ENCODE data around the gene KBTBD12. TPM values are rescaled to one million over a fixed set of nuclear protein-coding genes. Genes with fewer than 3 reads are reported as not detected.

Gene KBTBD12
- total and polyA plus RNA-seq, 2 donors (not counting 1 experiment from before 2014, with no cell fraction given): not detected

GRCh38 chr3:127990051-127990450, 75.0 kb downstream of the KBTBD12 start:
- Histone ChIP-seq H3K27me3 (ENCODE audit: control insufficient read depth, insufficient read depth, low read length) (no peaks in the 10 kb centered on the region), H3K4me3 (replicated peaks in 1 of 4; ENCODE audit: control extremely low read depth in 1 of 4, insufficient read depth in 1 of 4, low read depth in 3 of 4, low read length in 4 of 4) (no peak overlapping the region), H3K9ac (ENCODE audit: insufficient read depth, low read length) (no peak overlapping the region), H3K27ac (ENCODE audit: insufficient read depth, low read length) (no peak overlapping the region), H3K9me3 (ENCODE audit: control insufficient read depth, insufficient read depth, low read depth, low read length) (no peaks in the 10 kb centered on the region), H3K4me1 (ENCODE audit: control insufficient read depth, extremely low read depth, insufficient read depth, low read length) (no peaks in the 10 kb centered on the region), H4K20me1 (ENCODE audit: control insufficient read depth, extremely low read depth, insufficient read depth, low read length) (no peaks in the 10 kb centered on the region), H3K36me3 (ENCODE audit: control insufficient read depth, insufficient read depth, low read length) (no peaks in the 10 kb centered on the region), H2AFZ (ENCODE audit: low read length) (no peak overlapping the region), H3K4me2 (ENCODE audit: extremely low read depth, insufficient read depth, low read length) (no peak overlapping the region), H3K79me2 (ENCODE audit: control insufficient read depth, insufficient read depth, low read length) (no peaks in the 10 kb centered on the region)
- TF ChIP-seq EZH2 (IDR thresholded peaks at IDR 0.05; ENCODE audit: low read length, missing control alignments) (no peak), CTCF (conservative IDR thresholded peaks at IDR 0.05 in 1 of 2, IDR thresholded peaks at IDR 0.05 in 1 of 2; ENCODE audit: low read depth in 1 of 2, low read length in 2 of 2) (no peak)
- DNase-seq (ENCODE audit: low read depth in 2 of 2): no peak

GRCh38 chr3:127990461-127990860, 75.4 kb downstream of the KBTBD12 start:
- no peak overlapping the region for H2AFZ ChIP-seq (ENCODE audit: low read length)
- no peak for TF ChIP-seq CTCF (conservative IDR thresholded peaks at IDR 0.05 in 1 of 2, IDR thresholded peaks at IDR 0.05 in 1 of 2; ENCODE audit: low read depth in 1 of 2, low read length in 2 of 2)
- no peak for TF ChIP-seq EZH2 (IDR thresholded peaks at IDR 0.05; ENCODE audit: low read length, missing control alignments)

GRCh38 chr3:127991251-127991650, 76.2 kb downstream of the KBTBD12 start:
- Histone ChIP-seq H3K4me1 (ENCODE audit: control insufficient read depth, extremely low read depth, insufficient read depth, low read length) (no peaks in the 10 kb centered on the region), H3K27ac (ENCODE audit: insufficient read depth, low read length) (no peak overlapping the region), H4K20me1 (ENCODE audit: control insufficient read depth, extremely low read depth, insufficient read depth, low read length) (no peaks in the 10 kb centered on the region), H3K9ac (ENCODE audit: insufficient read depth, low read length) (no peak overlapping the region), H3K4me3 (replicated peaks in 1 of 4; ENCODE audit: control extremely low read depth in 1 of 4, insufficient read depth in 1 of 4, low read depth in 3 of 4, low read length in 4 of 4) (no peak overlapping the region), H3K27me3 (ENCODE audit: control insufficient read depth, insufficient read depth, low read length) (no peaks in the 10 kb centered on the region), H3K4me2 (ENCODE audit: extremely low read depth, insufficient read depth, low read length) (no peak overlapping the region), H2AFZ (ENCODE audit: low read length) (no peak overlapping the region), H3K36me3 (ENCODE audit: control insufficient read depth, insufficient read depth, low read length) (no peaks in the 10 kb centered on the region), H3K79me2 (ENCODE audit: control insufficient read depth, insufficient read depth, low read length) (no peaks in the 10 kb centered on the region), H3K9me3 (ENCODE audit: control insufficient read depth, insufficient read depth, low read depth, low read length) (no peaks in the 10 kb centered on the region)
- TF ChIP-seq CTCF (conservative IDR thresholded peaks at IDR 0.05 in 1 of 2, IDR thresholded peaks at IDR 0.05 in 1 of 2; ENCODE audit: low read depth in 1 of 2, low read length in 2 of 2): no peak
- TF ChIP-seq EZH2 (IDR thresholded peaks at IDR 0.05; ENCODE audit: low read length, missing control alignments): no peak
- DNase-seq (ENCODE audit: low read depth in 2 of 2): no peak

More at GRCh38 chr3:127990461-127990860, 75.4 kb downstream of the KBTBD12 start:
- Histone ChIP-seq H3K9ac (ENCODE audit: insufficient read depth, low read length) (no peak overlapping the region), H3K79me2 (ENCODE audit: control insufficient read depth, insufficient read depth, low read length) (no peaks in the 10 kb centered on the region), H3K27ac (ENCODE audit: insufficient read depth, low read length) (no peak overlapping the region), H3K4me3 (replicated peaks in 1 of 4; ENCODE audit: control extremely low read depth in 1 of 4, insufficient read depth in 1 of 4, low read depth in 3 of 4, low read length in 4 of 4) (no peak overlapping the region), H3K9me3 (ENCODE audit: control insufficient read depth, insufficient read depth, low read depth, low read length) (no peaks in the 10 kb centered on the region), H3K4me2 (ENCODE audit: extremely low read depth, insufficient read depth, low read length) (no peak overlapping the region), H3K36me3 (ENCODE audit: control insufficient read depth, insufficient read depth, low read length) (no peaks in the 10 kb centered on the region), H3K4me1 (ENCODE audit: control insufficient read depth, extremely low read depth, insufficient read depth, low read length) (no peaks in the 10 kb centered on the region), H3K27me3 (ENCODE audit: control insufficient read depth, insufficient read depth, low read length) (no peaks in the 10 kb centered on the region), H4K20me1 (ENCODE audit: control insufficient read depth, extremely low read depth, insufficient read depth, low read length) (no peaks in the 10 kb centered on the region)
- no peak for DNase-seq (ENCODE audit: low read depth in 2 of 2)

Data from fibroblast of lung (primary cell).